MM.1S (cell line): Measurements from ENCODE around the gene ALPI.

Source experiments
- DNase-seq: peaks from one replicate; pipeline ENCODE4 v3.0.0-alpha.2; 2015
- H2AFZ ChIP-seq: fragments of 300-600 bp; sonication (generic); 2 replicates; pipeline ENCODE4 v1.6.0; 2016; ENCODE audit warnings: antibody characterized with exemption, low read length
- H3F3A ChIP-seq: fragments of 300-600 bp; sonication (generic); 2 replicates; pipeline ENCODE4 v1.6.1; 2016; ENCODE audit warnings: mild to moderate bottlenecking, antibody characterized with exemption, low read length, moderate library complexity, mixed read lengths; ENCODE audit not compliant: insufficient read depth
- H3K27ac ChIP-seq: fragments of 300-600 bp; sonication (generic); 2 replicates; pipeline ENCODE4 v1.5.1; 2016; ENCODE audit warnings: mild to moderate bottlenecking, low read length
- H3K27me3 ChIP-seq: fragments of 300-600 bp; sonication (generic); replicated peaks from 2 replicates; pipeline ENCODE4 v1.6.0; 2016; ENCODE audit warnings: low read length; ENCODE audit not compliant: insufficient read depth
- H3K36me3 ChIP-seq: fragments of 300-600 bp; sonication (generic); replicated peaks from 2 replicates; pipeline ENCODE4 v1.6.1; 2016; ENCODE audit warnings: mild to moderate bottlenecking, low read length, mixed read lengths; ENCODE audit not compliant: insufficient read depth
- H3K4me1 ChIP-seq: fragments of 300-600 bp; sonication (generic); 2 replicates; pipeline ENCODE4 v1.6.1; 2016; ENCODE audit warnings: low read length, mixed read lengths
- H3K4me2 ChIP-seq: fragments of 300-600 bp; sonication (generic); 2 replicates; pipeline ENCODE4 v1.6.0; 2016; ENCODE audit warnings: low read depth, low read length
- H3K4me3 ChIP-seq: fragments of 300-600 bp; sonication (generic); 2 replicates; pipeline ENCODE4 v1.5.1; 2016; ENCODE audit warnings: low read length, mixed read lengths
- H3K79me2 ChIP-seq: fragments of 300-600 bp; sonication (generic); 2 replicates; pipeline ENCODE4 v1.6.1; 2016; ENCODE audit warnings: mixed run types, low read length, mixed read lengths
- H3K9ac ChIP-seq: fragments of 300-600 bp; sonication (generic); 2 replicates; pipeline ENCODE4 v1.6.1; 2016; ENCODE audit warnings: low read length, mixed read lengths
- H3K9me2 ChIP-seq: fragments of 300-600 bp; sonication (generic); replicated peaks from 2 replicates; pipeline ENCODE4 v1.6.1; 2016; ENCODE audit warnings: mild to moderate bottlenecking, low read length, mixed read lengths; ENCODE audit not compliant: insufficient read depth
- H3K9me3 ChIP-seq: fragments of 300-600 bp; sonication (generic); replicated peaks from 2 replicates; pipeline ENCODE4 v1.6.1; 2016; ENCODE audit warnings: mild to moderate bottlenecking, low read length, mixed read lengths; ENCODE audit not compliant: insufficient read depth
- H4K20me1 ChIP-seq: fragments of 300-600 bp; sonication (generic); 2 replicates; pipeline ENCODE4 v1.6.1; 2016; ENCODE audit warnings: mild to moderate bottlenecking, low read length, moderate library complexity, mixed read lengths; ENCODE audit not compliant: insufficient read depth
- CTCF ChIP-seq: fragments of 300-600 bp; sonication (generic); IDR thresholded peaks from 2 replicates; pipeline ENCODE4 v1.5.1; 2016; ENCODE audit warnings: antibody characterized with exemption, low read length, mixed read lengths
- EZH2 ChIP-seq: fragments of 300-600 bp; sonication (generic); optimal IDR thresholded peaks from 2 replicates; pipeline ENCODE3; 2017; ENCODE audit warnings: low read depth, mild to moderate bottlenecking, antibody characterized with exemption, low read length, mixed read lengths
- EZH2phosphoT487 ChIP-seq: fragments of 300-600 bp; sonication (generic); IDR thresholded peaks from 2 replicates; pipeline ENCODE4 v1.6.1; 2018; ENCODE audit warnings: antibody characterized with exemption, low read length

ALPI gene

GRCh38 chr2:232498452-232498851 is 42.5 kb downstream of the ALPI start:
- H3K27me3 ChIP-seq: peaks cover 11% of the 10 kb centered on the region
- H3K4me2 ChIP-seq: no peak overlapping the region
- H3K4me3 ChIP-seq: no peak overlapping the region
- H3K4me1 ChIP-seq: no peaks in the 10 kb centered on the region
- H3K9ac ChIP-seq: no peak overlapping the region
- H4K20me1 ChIP-seq: no peaks in the 10 kb centered on the region
- no peaks in the 10 kb centered on the region for H3K79me2 ChIP-seq
- no peaks in the 10 kb centered on the region for H3K9me2 ChIP-seq
- H3K36me3 ChIP-seq: no peaks in the 10 kb centered on the region
- no peaks in the 10 kb centered on the region for H3F3A ChIP-seq
- no peak for DNase-seq
- TF ChIP-seq EZH2phosphoT487 (no peak), CTCF (no peak), EZH2 (no peak)
- no peaks in the 10 kb centered on the region for H3K9me3 ChIP-seq
- no peak overlapping the region for H3K27ac ChIP-seq
- H2AFZ ChIP-seq: no peak overlapping the region

- no peaks in the 10 kb centered on the region for H4K20me1 ChIP-seq
- no peak overlapping the region for H3K4me2 ChIP-seq
- peaks cover 38% of the 10 kb centered on the region for H3K27me3 ChIP-seq
- no peaks in the 10 kb centered on the region for H3F3A ChIP-seq
- no peaks in the 10 kb centered on the region for H3K36me3 ChIP-seq
- H2AFZ ChIP-seq: no peak overlapping the region
- H3K27ac ChIP-seq: no peak overlapping the region
- no peak for TF ChIP-seq CTCF
- TF ChIP-seq EZH2phosphoT487: no peak
- TF ChIP-seq EZH2: no peak
- DNase-seq: no peak
- H3K4me1 ChIP-seq: no peaks in the 10 kb centered on the region
- no peaks in the 10 kb centered on the region for H3K79me2 ChIP-seq
- H3K9ac ChIP-seq: no peak overlapping the region
- H3K9me2 ChIP-seq: no peaks in the 10 kb centered on the region
- H3K4me3 ChIP-seq: no peak overlapping the region
- H3K9me3 ChIP-seq: no peaks in the 10 kb centered on the region
Observed at GRCh38 chr2:232501331-232501771, 45.4 kb downstream of the ALPI start.

- no peak for DNase-seq
- H3K36me3 ChIP-seq: no peaks in the 10 kb centered on the region
Observed at GRCh38 chr2:232501794-232502390, 45.9 kb downstream of the ALPI start.

More at GRCh38 chr2:232501794-232502390, 45.9 kb downstream of the ALPI start:
- Histone ChIP-seq H3K27me3 (peaks cover 38% of the 10 kb centered on the region), H2AFZ (no peak overlapping the region), H3K9ac (no peak overlapping the region), H3F3A (no peaks in the 10 kb centered on the region), H3K4me1 (no peaks in the 10 kb centered on the region), H4K20me1 (no peaks in the 10 kb centered on the region), H3K4me2 (no peak overlapping the region), H3K27ac (no peak overlapping the region), H3K79me2 (no peaks in the 10 kb centered on the region), H3K9me2 (no peaks in the 10 kb centered on the region), H3K9me3 (no peaks in the 10 kb centered on the region), H3K4me3 (no peak overlapping the region)
- no peak for TF ChIP-seq CTCF
- no peak for TF ChIP-seq EZH2phosphoT487
- TF ChIP-seq EZH2: no peak
